GM11168 (cell line): Measurements from ENCODE around the gene TMEM82.

Source experiments
- in situ Hi-C: fragments of 300-500 bp; cut with MboI; formaldehyde crosslinking; loops from one replicate; pipeline ENCODE4 v1.12.0; 2022; ENCODE audit warnings: low sequenced_read_pairs; ENCODE audit not compliant: unreplicated experiment

Gene TMEM82

GRCh38 chr1:15775706-15776105 is 33.4 kb downstream of the TMEM82 start:
- in situ Hi-C loops = no loop called here

GRCh38 chr1:15777909-15778707 is 35.8 kb downstream of the TMEM82 start:
- in situ Hi-C loops = no loop called here

- in situ Hi-C loops = no loop called here
Measured at GRCh38 chr1:15785683-15786082, 43.4 kb downstream of the TMEM82 start.

- in situ Hi-C loops = no loop called here
Measured at GRCh38 chr1:15786581-15786980, 44.3 kb downstream of the TMEM82 start.

GRCh38 chr1:15788624-15789301 is 46.5 kb downstream of the TMEM82 start:
- in situ Hi-C loops = no loop called here

GRCh38 chr1:15796086-15796462 is 53.8 kb downstream of the TMEM82 start:
- in situ Hi-C loops = no loop called here
